ENCODE measurements around the gene NGEF.

DNA sequence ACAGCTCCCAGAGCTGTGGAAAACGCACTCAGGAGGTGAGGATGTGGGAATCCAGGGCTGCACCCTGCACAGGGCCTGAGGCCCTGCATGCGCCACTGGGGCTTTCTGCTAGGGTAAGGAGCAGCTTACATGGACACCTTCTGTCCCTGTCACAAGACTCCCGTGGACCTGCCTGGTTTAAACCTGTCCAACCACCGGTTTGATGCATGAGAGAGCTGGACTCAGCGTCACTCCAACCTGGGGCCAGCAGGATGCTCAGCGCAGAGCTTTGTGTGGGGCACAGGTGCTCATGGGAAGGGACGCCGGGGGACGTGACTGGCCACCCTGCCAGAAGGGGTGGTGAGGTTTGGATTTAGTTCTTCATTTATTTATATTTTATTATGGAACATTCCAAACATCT, 118.8 kb downstream of the NGEF start:
- TF ChIP-seq TEAD4 (IDR thresholded peaks at IDR 0.05) (no peak), USF1 (IDR thresholded peaks at IDR 0.05) (no peak), ZBTB7A (IDR thresholded peaks at IDR 0.05; ENCODE audit: low read depth) (no peak), YY1 (IDR thresholded peaks at IDR 0.05; ENCODE audit: low read depth) (no peak), RAD21 (IDR thresholded peaks at IDR 0.05; ENCODE audit: low read depth) (no peak), CREB1 (IDR thresholded peaks at IDR 0.05; ENCODE audit: low read depth) (no peak)
- TF ChIP-seq, protein P1, sequence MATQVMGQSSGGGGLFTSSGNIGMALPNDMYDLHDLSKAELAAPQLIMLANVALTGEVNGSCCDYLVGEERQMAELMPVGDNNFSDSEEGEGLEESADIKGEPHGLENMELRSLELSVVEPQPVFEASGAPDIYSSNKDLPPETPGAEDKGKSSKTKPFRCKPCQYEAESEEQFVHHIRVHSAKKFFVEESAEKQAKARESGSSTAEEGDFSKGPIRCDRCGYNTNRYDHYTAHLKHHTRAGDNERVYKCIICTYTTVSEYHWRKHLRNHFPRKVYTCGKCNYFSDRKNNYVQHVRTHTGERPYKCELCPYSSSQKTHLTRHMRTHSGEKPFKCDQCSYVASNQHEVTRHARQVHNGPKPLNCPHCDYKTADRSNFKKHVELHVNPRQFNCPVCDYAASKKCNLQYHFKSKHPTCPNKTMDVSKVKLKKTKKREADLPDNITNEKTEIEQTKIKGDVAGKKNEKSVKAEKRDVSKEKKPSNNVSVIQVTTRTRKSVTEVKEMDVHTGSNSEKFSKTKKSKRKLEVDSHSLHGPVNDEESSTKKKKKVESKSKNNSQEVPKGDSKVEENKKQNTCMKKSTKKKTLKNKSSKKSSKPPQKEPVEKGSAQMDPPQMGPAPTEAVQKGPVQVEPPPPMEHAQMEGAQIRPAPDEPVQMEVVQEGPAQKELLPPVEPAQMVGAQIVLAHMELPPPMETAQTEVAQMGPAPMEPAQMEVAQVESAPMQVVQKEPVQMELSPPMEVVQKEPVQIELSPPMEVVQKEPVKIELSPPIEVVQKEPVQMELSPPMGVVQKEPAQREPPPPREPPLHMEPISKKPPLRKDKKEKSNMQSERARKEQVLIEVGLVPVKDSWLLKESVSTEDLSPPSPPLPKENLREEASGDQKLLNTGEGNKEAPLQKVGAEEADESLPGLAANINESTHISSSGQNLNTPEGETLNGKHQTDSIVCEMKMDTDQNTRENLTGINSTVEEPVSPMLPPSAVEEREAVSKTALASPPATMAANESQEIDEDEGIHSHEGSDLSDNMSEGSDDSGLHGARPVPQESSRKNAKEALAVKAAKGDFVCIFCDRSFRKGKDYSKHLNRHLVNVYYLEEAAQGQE (IDR thresholded peaks at IDR 0.05; ENCODE audit: low read depth), result no peak
